Thyroid gland (tissue), 4 donors: ENCODE measurements around the gene SLC9C2.

Experiments
- CTCF ChIP-seq, 6 experiments: fragments of 200-600 bp in 3 of 6; fragments of 450-650 bp in 3 of 6; sonication (generic) in 3 of 6; IDR thresholded peaks; one replicate each; pipeline ENCODE4 v1.5.1; 2016 to 2019; ENCODE audit warnings: antibody characterized with exemption in 6 of 6, mild to moderate bottlenecking in 2 of 6, inconsistent platforms in 1 of 6, moderate library complexity in 1 of 6
- POLR2A ChIP-seq, 2 donors: fragments of 450-650 bp; IDR thresholded peaks; one replicate each; pipeline ENCODE4 v1.6.1; 2017; ENCODE audit warnings: antibody characterized with exemption in 2 of 2, mild to moderate bottlenecking in 2 of 2, moderate library complexity in 1 of 2

GRCh38 chr1:173590557-173590956, 12.3 kb downstream of the SLC9C2 start:
- TF ChIP-seq POLR2A (IDR thresholded peaks at IDR 0.05) (no peak), CTCF (IDR thresholded peaks at IDR 0.05) (no peak)
